ENCODE results near the gene PLGRKT. TPM values are rescaled to one million over a fixed set of nuclear protein-coding genes. Genes with fewer than 3 reads are reported as not detected.
"Not testable (repeated sequence)": the region's sequence is repeated elsewhere in the genome, so short reads cannot be mapped to it uniquely, and the experiment has no call there.

Gene PLGRKT
- total RNA-seq, 4 donors from 2014 or later, result 6.9 to 18.5 (median 13.4) TPM

GRCh38 chr9:5435912-5436311 lies 1.8 kb downstream of the PLGRKT start:
- DNase-seq (ENCODE audit: low spot score in 2 of 2), result no peak
- no peak overlapping the region for H3K27ac ChIP-seq
- H3K36me3 ChIP-seq, result peaks cover 22% of the 10 kb centered on the region
- H3K9me3 ChIP-seq, result no peaks in the 10 kb centered on the region
- 77% methylated on average over 3 of the region's 3 CpGs for WGBS
- peaks cover 19% of the 10 kb centered on the region for H3K4me1 ChIP-seq
- no peak overlapping the region for H3K4me3 ChIP-seq
- TF ChIP-seq EP300 (IDR thresholded peaks at IDR 0.05) (no peak), POLR2AphosphoS5 (IDR thresholded peaks at IDR 0.05) (no peak)
- H3K27me3 ChIP-seq, result no peaks in the 10 kb centered on the region

GRCh38 chr9:5433841-5434810 lies 3.6 kb downstream of the PLGRKT start:
- peaks cover 24% of the 10 kb centered on the region for H3K36me3 ChIP-seq
- 93% methylated on average over 14 of the region's 65 CpGs for WGBS

GRCh38 chr9:5433328-5433727 lies 4.4 kb downstream of the PLGRKT start:
- not testable (repeated sequence) for H3K27ac ChIP-seq; DNase-seq (ENCODE audit: low spot score in 2 of 2); H3K4me3 ChIP-seq; H3K9me3 ChIP-seq; H3K27me3 ChIP-seq
- H3K4me1 ChIP-seq, result peaks cover 14% of the 10 kb centered on the region
- 100% methylated on average over 5 of the region's 26 CpGs for WGBS
- H3K36me3 ChIP-seq, result peaks cover 24% of the 10 kb centered on the region

More at GRCh38 chr9:5433841-5434810, 3.6 kb downstream of the PLGRKT start:
- DNase-seq (ENCODE audit: low spot score in 2 of 2); H3K9me3 ChIP-seq; H3K27ac ChIP-seq; H3K4me3 ChIP-seq; H3K27me3 ChIP-seq: not testable (repeated sequence)
- H3K4me1 ChIP-seq, result peaks cover 19% of the 10 kb centered on the region

GRCh38 chr9:5432890-5433289 lies 4.8 kb downstream of the PLGRKT start:
- 88% methylated on average over 21 of the region's 24 CpGs for WGBS
- not testable (repeated sequence) for DNase-seq (ENCODE audit: low spot score in 2 of 2); H3K9me3 ChIP-seq; H3K27me3 ChIP-seq; H3K27ac ChIP-seq; H3K4me1 ChIP-seq; H3K4me3 ChIP-seq
- H3K36me3 ChIP-seq, result peaks cover 24% of the 10 kb centered on the region

GRCh38 chr9:5430912-5431311 lies 6.8 kb downstream of the PLGRKT start:
- Histone ChIP-seq H3K27ac (no peak overlapping the region), H3K4me1 (no peaks in the 10 kb centered on the region), H3K9me3 (no peaks in the 10 kb centered on the region), H3K36me3 (peaks cover 27% of the 10 kb centered on the region), H3K27me3 (no peaks in the 10 kb centered on the region), H3K4me3 (no peak overlapping the region)
- DNase-seq (ENCODE audit: low spot score in 2 of 2), result no peak
- 82% methylated on average over 2 of the region's 3 CpGs for WGBS
- no peak for TF ChIP-seq CTCF (IDR thresholded peaks at IDR 0.05)
- no peak for TF ChIP-seq POLR2A (IDR thresholded peaks at IDR 0.05)
- TF ChIP-seq EP300 (IDR thresholded peaks at IDR 0.05), result no peak

GRCh38 chr9:5429873-5430564 lies 7.7 kb downstream of the PLGRKT start:
- Histone ChIP-seq H3K4me3 (no peak overlapping the region), H3K4me1 (no peaks in the 10 kb centered on the region), H3K27me3 (no peaks in the 10 kb centered on the region), H3K27ac (no peak overlapping the region), H3K36me3 (peaks cover 27% of the 10 kb centered on the region), H3K9me3 (no peaks in the 10 kb centered on the region)
- no peak for DNase-seq (ENCODE audit: low spot score in 2 of 2)
- WGBS, result 95% methylated on average over 10 of the region's 10 CpGs
- no peak for TF ChIP-seq EP300 (IDR thresholded peaks at IDR 0.05)
- no peak for TF ChIP-seq POLR2A (IDR thresholded peaks at IDR 0.05)
- no peak for TF ChIP-seq POLR2AphosphoS5 (IDR thresholded peaks at IDR 0.05)
- TF ChIP-seq CTCF (IDR thresholded peaks at IDR 0.05), result no peak

GRCh38 chr9:5428794-5429528 lies 8.8 kb downstream of the PLGRKT start:
- no peak for TF ChIP-seq EP300 (IDR thresholded peaks at IDR 0.05)
- 97% methylated on average over 2 of the region's 2 CpGs for WGBS
- Histone ChIP-seq H3K4me3 (no peak overlapping the region), H3K36me3 (peaks cover 21% of the 10 kb centered on the region), H3K27ac (no peak overlapping the region), H3K4me1 (no peaks in the 10 kb centered on the region), H3K27me3 (no peaks in the 10 kb centered on the region), H3K9me3 (no peaks in the 10 kb centered on the region)
- DNase-seq (ENCODE audit: low spot score in 2 of 2), result no peak
